K562 treated with DMSO at 1 percent for 48 hours (cell line): ENCODE results near the gene HACE1. TPM values are rescaled to one million over a fixed set of nuclear protein-coding genes. Genes with fewer than 3 reads are reported as not detected.

ENCODE experiments used
- total RNA-seq: library from RNA; unstranded; fragments of 300-600 nt; gene quantifications from 2 replicates; pipeline ENCODE4 v1.2.3, GENCODE V29; 2022; ENCODE audit warnings: low replicate concordance; ENCODE audit errors: extremely low read depth

Gene HACE1
- not detected in 2 replicates for total RNA-seq

DNA sequence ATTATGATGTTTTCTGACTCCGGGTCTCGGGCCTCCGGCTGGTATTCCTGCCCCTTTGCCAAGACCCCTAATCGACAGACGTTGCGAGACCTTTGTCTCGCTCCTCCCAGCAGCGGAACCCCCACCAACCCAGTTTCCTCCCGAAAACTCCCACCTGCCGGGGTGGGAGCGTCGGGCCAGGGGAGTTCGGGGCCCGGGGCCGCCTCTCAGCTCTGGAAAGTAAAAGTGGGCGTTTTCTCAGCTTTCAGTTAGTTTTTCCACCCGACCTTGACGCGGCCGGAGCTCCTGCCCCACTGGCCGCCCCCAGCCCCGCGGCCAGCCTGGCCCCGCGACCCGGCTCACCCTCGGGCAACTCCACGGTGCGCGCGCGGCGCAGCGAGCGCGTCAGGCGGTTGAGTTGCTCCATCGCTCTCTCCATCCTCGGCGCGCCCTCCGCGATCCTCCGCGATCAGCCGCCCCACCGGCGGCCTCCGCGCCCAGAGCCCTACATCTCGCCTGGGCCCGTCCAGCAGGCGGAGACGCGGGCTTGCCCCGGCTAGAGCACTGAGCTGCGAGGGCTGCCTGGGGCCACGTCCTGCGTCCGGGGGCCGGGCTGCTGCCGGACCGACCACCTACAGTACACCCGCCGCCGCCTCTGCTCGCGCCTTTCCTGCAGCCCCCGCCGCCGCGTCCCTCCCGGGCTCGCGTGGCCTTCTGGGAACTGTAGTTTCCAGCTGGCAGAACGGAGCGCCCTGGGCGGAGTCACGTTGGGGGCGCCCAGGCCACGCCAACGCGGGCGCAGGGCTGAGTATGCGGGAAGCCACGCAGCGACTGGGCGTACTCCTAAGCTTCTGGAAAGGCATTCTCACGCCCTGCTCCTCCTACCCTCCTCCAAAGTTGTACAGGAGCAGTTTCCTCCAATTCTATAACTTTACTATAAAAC is at the start of gene HACE1:
Gene HACE1, minus strand, starts transcription at position 695 of the 922 bp plus-strand sequence. Its CDS starts 277 bp downstream, at position 418.

Other genes with a start within 250 kb of the HACE1 start
- not detected in 2 replicates for gene LIN28B, start 97.2 kb upstream of the HACE1 start, total RNA-seq